ENCODE results near the gene SOX6.

DNA sequence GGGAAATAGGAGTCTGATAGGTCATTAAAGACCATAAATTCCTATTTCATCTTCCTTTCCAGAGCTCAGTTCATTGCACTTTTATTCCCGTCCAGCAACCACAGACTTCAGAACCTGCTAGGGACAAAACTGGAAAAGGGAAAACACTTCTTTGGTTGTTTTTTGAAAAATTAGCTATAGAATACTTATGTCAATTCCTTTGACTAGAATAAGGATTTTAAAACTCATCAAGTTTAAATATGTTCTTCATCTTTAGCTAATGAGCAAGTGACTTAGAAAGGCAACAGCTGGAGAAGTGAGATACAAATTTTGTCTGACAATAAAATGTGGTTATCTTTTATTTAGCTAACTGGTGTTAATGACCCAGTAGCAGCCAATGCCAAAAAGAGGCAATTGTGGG lies 206.9 kb downstream of the SOX6 start:
- TF ChIP-seq, protein P1, sequence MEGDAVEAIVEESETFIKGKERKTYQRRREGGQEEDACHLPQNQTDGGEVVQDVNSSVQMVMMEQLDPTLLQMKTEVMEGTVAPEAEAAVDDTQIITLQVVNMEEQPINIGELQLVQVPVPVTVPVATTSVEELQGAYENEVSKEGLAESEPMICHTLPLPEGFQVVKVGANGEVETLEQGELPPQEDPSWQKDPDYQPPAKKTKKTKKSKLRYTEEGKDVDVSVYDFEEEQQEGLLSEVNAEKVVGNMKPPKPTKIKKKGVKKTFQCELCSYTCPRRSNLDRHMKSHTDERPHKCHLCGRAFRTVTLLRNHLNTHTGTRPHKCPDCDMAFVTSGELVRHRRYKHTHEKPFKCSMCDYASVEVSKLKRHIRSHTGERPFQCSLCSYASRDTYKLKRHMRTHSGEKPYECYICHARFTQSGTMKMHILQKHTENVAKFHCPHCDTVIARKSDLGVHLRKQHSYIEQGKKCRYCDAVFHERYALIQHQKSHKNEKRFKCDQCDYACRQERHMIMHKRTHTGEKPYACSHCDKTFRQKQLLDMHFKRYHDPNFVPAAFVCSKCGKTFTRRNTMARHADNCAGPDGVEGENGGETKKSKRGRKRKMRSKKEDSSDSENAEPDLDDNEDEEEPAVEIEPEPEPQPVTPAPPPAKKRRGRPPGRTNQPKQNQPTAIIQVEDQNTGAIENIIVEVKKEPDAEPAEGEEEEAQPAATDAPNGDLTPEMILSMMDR (IDR thresholded peaks at IDR 0.05) = no peak
- TF ChIP-seq POLR2A (IDR thresholded peaks at IDR 0.05) = no peak

All from right lobe of liver (tissue), 4 donors.